NOMO-1 treated with DMSO at 0.1 percent for 48 hours (cell line): ENCODE data around the gene ZIC2.

ENCODE experiments used
- DNase-seq: peaks from one replicate; lab custom pipeline; 2025; ENCODE audit not compliant: unreplicated experiment; lab: John Stamatoyannopoulos, UW

ZIC2 gene

GRCh38 chr13:99973808-99974185 lies 7.8 kb upstream of the ZIC2 start:
- DNase-seq: no peak

- no peak for DNase-seq
Measured at GRCh38 chr13:99974296-99974938, 7.2 kb upstream of the ZIC2 start.

GRCh38 chr13:99974939-99975561 lies 6.5 kb upstream of the ZIC2 start:
- DNase-seq: no peak

- no peak for DNase-seq
Measured at GRCh38 chr13:99975626-99976025, 6.0 kb upstream of the ZIC2 start.

- DNase-seq: no peak
Measured at GRCh38 chr13:99976575-99976974, 5.0 kb upstream of the ZIC2 start.

- DNase-seq: peak; percentile 40
Measured at GRCh38 chr13:99977334-99977911, 4.2 kb upstream of the ZIC2 start.

GRCh38 chr13:99977912-99978798 lies 3.4 kb upstream of the ZIC2 start:
- DNase-seq: no peak

GRCh38 chr13:99978799-99979452 lies 2.7 kb upstream of the ZIC2 start:
- DNase-seq: no peak

GRCh38 chr13:99979453-99980200 lies 2.0 kb upstream of the ZIC2 start:
- DNase-seq: no peak

GRCh38 chr13:99980201-99980823 lies 1.3 kb upstream of the ZIC2 start:
- peak; percentile 43 for DNase-seq

GRCh38 chr13:99980824-99981734 lies 505 bp upstream of the ZIC2 start:
- no peak for DNase-seq

GRCh38 chr13:99982036-99982730 lies 599 bp downstream of the ZIC2 start:
- DNase-seq: peak; percentile 44

- DNase-seq: no peak
Measured at GRCh38 chr13:99982731-99983498, 1.3 kb downstream of the ZIC2 start.

GRCh38 chr13:99983499-99984401 lies 2.2 kb downstream of the ZIC2 start:
- DNase-seq: no peak

- DNase-seq: no peak
Measured at GRCh38 chr13:99984461-99985240, 3.1 kb downstream of the ZIC2 start.
